H1 (cell line): ENCODE results near the gene SLC43A2.

Experiments
- BRCA1 ChIP-seq: IDR thresholded peaks from 2 replicates; pipeline ENCODE4 v1.6.1; 2012; ENCODE audit warnings: low read depth, low read length, improper control_type of control experiment
- EP300 ChIP-seq, 2 experiments: IDR thresholded peaks; 1 replicate in 1 of 2; 2 replicates in 1 of 2; pipeline ENCODE4 v1.6.1; 2011 to 2012; ENCODE audit warnings: low read depth in 2 of 2, low read length in 2 of 2, mild to moderate bottlenecking in 2 of 2, borderline replicate concordance in 1 of 2, inconsistent platforms in 1 of 2, moderate library complexity in 1 of 2
- POLR2A ChIP-seq, 2 experiments: IDR thresholded peaks; 1 replicate in 1 of 2; 2 replicates in 1 of 2; pipeline ENCODE4 v1.6.1; 2011; ENCODE audit warnings: low read depth in 2 of 2, low read length in 2 of 2, mild to moderate bottlenecking in 2 of 2; ENCODE audit errors: control extremely low read depth in 1 of 2
- RAD21 ChIP-seq, 2 experiments: IDR thresholded peaks in 1 of 2; conservative IDR thresholded peaks in 1 of 2; 2 replicates each; pipeline ENCODE4 v1.6.1; 2011; ENCODE audit warnings: low read depth in 2 of 2, low read length in 2 of 2, improper control_type of control experiment in 1 of 2, inconsistent platforms in 1 of 2, mild to moderate bottlenecking in 1 of 2, moderate library complexity in 1 of 2
- SP2 ChIP-seq: IDR thresholded peaks from 2 replicates; pipeline ENCODE4 v1.6.1; 2012; ENCODE audit warnings: mild to moderate bottlenecking, low read length, inconsistent platforms
- YY1 ChIP-seq: IDR thresholded peaks from 2 replicates; pipeline ENCODE4 v1.6.1; 2011; ENCODE audit warnings: low read depth, mild to moderate bottlenecking, low read length
- TF ChIP-seq, protein P1 (sequence below), 3 experiments: IDR thresholded peaks; 1 replicate in 2 of 3; 2 replicates in 1 of 3; pipeline versions ENCODE4 v1.5.1 to v1.6.1; 2011; ENCODE audit warnings: low read length in 3 of 3, mild to moderate bottlenecking in 3 of 3, inconsistent platforms in 2 of 3, low read depth in 1 of 3, moderate library complexity in 1 of 3; ENCODE audit not compliant: insufficient read depth in 1 of 3; ENCODE audit errors: control extremely low read depth in 1 of 3

GRCh38 chr17:1558401-1558800 is 70.2 kb downstream of the SLC43A2 start:
- TF ChIP-seq RAD21 (IDR thresholded peaks at IDR 0.05 in 1 of 2, conservative IDR thresholded peaks at IDR 0.05 in 1 of 2; ENCODE audit: low read depth in 2 of 2, low read length in 2 of 2) (no peak), BRCA1 (no peak), EP300 (IDR thresholded peaks at IDR 0.05; ENCODE audit: borderline replicate concordance in 1 of 2, low read depth in 2 of 2, low read length in 2 of 2) (no peak), SP2 (no peak), YY1 (no peak), POLR2A (IDR thresholded peaks at IDR 0.05; ENCODE audit: control extremely low read depth in 1 of 2, low read depth in 2 of 2, low read length in 2 of 2) (no peak)
- TF ChIP-seq, protein P1, sequence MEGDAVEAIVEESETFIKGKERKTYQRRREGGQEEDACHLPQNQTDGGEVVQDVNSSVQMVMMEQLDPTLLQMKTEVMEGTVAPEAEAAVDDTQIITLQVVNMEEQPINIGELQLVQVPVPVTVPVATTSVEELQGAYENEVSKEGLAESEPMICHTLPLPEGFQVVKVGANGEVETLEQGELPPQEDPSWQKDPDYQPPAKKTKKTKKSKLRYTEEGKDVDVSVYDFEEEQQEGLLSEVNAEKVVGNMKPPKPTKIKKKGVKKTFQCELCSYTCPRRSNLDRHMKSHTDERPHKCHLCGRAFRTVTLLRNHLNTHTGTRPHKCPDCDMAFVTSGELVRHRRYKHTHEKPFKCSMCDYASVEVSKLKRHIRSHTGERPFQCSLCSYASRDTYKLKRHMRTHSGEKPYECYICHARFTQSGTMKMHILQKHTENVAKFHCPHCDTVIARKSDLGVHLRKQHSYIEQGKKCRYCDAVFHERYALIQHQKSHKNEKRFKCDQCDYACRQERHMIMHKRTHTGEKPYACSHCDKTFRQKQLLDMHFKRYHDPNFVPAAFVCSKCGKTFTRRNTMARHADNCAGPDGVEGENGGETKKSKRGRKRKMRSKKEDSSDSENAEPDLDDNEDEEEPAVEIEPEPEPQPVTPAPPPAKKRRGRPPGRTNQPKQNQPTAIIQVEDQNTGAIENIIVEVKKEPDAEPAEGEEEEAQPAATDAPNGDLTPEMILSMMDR (IDR thresholded peaks at IDR 0.05; ENCODE audit: control extremely low read depth in 1 of 3, insufficient read depth in 1 of 3, low read depth in 1 of 3, low read length in 3 of 3), result no peak
